CD4-positive, alpha-beta T cell treated with Interleukin-6 at 100 ng/mL for 8 hours (primary cell): Measurements from ENCODE around the gene PNPLA2.

Experiments used
- DNase-seq: peaks from one replicate; pipeline ENCODE4 v3.0.0-alpha.2; 2020; ENCODE audit warnings: mixed read lengths, low spot score

The PNPLA2 gene

DNA sequence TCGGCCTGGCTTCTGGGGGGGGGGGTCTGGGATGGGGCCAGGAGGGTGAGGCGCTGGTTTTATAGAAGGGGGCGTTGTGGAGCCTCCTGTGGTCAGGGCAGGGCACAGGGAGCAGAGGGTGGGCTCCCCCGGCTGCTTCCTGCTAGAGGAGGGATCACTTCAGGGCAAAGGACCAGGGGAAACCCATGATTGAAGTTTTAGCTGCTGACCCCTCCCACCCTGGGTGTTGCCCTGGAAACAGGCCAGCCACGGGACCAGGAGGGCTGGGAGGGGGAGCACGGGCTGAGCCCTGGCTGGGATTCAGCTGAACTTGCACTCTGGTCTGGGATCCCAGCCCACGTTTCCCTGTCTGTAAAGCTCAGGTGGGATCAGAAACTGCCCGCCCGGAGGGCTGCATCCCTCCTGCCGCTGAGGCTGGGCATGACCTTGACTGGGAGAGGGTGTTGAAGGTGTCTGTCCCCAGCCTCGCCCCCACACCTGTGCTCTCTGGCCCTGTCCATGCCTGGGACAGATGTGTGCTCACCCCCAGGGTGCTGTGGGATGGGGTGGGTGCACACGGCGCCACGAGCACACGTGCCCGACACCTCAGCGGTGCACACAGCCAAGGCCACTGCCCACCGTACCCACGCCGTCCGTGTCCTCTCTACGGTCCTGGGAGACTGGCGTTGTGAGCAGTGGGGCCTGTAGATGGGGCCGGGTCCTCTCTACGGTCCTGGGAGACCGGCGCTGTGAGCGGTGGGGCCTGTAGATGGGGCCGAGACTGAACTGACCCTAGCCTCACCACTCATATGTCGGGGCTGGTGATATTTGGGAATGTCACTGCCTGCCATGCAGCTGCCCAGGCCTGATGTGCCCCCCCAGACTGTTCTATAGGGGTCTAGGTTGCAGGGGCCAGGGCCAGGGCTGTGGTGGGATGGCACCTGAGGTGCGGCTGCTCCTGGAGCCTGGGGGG is 26.3 kb downstream of the PNPLA2 start:
- DNase-seq: no peak

DNA sequence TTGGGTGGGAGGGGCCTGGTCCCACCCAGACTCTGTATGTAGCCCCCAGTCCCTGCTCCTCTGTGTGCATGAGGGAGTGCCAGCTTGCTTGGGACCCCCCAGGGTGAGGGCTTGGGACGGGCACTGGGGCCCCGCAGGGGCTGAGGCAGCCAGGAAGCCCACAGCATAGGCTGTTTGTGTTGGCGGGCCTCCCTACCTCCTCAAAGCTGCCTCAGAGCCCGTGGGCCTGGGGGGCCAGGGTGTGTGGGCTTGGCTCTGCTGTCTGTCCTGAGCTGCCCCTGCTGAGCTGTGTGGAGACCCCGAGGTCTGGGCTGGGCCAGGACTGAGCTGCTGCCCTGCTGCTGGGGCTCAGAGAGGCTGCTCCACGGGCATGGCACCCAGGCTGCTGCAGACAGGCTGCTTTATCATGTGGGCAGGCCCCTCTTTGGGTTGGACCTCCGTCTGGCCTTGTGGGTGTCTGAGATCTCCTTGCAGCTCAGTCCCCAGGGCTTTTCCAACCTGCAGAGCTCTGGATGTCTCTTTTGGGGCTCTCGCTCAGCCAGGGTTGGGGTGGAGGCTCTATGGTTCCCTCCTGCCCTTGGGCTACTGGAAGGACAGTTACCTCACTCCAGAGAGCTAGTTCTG is 27.3 kb downstream of the PNPLA2 start:
- no peak for DNase-seq

DNA sequence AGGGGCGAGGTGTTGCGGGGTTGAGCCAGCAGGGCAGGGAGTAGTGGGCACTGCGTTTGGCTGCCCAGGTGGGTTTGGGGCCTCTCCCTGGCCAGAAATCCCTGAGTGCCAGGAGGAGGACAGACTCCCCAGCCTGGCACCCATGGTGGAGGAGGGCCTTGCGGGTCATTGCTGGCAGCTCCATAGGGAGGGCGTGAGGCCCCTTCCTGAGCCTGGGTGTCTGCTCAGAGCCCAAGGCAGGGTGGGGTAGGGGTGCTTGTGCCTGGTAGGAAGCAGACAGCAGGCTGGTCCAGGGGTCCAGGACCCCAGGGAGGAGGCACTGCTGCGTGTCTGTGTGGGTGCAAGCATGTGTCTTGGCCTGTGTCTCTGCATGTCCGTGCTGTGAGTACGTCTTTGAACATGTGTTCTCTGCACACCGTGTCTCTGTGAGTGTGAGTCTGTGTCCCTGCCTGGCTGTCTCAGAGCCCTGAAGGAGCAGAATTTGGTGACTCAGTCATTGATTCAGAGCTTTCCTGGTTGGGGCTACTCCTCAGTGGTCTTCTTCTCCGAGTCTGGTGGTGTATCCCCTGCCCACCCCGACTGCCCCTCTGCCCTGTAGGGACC is 27.9 kb downstream of the PNPLA2 start:
- no peak for DNase-seq

GRCh38 chr11:847876-848275 is 29.2 kb downstream of the PNPLA2 start:
- DNase-seq: no peak

DNA sequence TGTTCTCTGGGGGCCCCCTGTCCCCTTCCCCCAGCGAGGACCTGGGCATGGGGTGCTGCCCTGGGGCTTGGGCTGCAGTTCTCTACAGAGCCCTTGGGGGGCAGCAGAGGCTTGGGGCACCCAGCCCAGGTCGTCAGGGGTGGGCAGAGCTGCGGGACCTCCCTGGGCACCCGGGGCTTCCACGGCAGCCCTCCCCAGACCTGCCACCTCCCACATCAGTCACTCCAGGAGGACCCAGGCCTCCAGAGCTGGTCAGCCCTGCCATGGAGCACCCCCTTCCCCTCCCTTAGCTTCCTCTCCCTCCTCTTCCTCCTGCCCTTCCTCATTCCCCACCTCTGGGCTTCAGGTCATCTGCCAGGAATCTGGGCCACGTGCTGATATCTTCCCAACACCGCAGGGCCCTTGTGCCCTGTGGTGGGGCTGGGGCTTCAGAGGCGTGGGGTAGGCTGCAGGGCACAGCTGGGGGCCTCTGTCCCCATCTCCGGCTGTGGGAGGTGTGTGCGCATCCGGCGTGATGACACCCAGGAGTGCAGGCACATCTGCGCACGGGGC is 29.7 kb downstream of the PNPLA2 start:
- peak; percentile 52 for DNase-seq

DNA sequence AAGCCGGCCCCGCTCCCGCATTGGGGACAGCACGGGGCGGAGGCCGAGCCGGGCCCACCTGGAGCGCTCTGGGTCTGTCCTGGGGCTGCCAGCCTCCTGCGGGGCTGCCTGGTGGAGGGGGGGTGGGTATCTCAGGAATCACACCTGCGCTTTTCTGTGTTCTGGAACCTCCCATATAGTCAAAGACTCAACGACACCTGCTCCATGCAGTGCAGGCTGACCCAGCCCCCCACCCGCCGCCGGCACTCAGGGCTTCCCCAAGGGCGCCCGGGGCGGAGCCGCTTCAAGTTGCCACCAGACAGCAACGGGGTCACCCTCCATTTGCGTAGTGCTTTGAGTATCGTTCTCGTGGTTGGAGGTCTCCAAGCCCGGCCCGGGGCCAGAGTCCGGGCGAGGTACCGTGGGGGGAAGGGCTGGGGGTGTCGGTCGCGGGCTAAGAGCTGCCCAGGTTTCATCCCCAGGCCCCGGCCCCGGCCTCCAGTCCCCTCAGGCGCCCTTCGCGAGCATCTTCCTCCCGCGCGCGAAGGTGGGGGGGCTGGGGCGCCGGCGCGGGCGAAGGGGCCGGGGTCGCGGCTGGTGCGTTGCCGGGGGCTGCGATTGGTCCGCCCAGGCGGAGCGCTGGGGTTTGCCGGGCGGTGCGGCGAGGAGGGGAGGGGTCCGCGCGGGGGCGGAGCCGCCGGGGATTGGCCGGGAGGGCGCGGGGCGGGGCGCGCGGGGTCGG is 30.6 kb downstream of the PNPLA2 start:
- DNase-seq: no peak

- no peak for DNase-seq
Measured at GRCh38 chr11:849951-850774, 31.4 kb downstream of the PNPLA2 start.

- DNase-seq: no peak
Measured at GRCh38 chr11:850775-851763, 32.4 kb downstream of the PNPLA2 start.

DNA sequence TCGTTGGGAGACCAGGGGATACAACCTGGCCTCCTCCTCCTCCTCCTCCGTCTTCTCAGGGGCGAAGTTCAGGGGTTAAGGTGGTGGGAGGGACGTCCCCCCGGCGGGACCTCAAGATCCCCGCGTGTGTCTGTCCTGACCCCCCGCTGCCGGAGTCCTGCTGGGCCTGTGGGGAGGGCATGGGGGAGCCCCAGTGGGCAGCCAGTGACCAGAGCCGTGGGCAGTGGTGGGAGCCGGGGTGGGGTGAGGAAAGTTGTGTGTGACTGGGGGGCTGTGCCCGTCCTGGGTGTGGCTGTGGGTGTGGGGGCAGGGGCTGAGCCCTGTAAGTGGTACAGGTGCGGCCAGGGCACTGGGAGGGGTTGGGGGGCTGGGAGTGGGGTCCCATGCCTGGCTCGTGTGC is 34.0 kb downstream of the PNPLA2 start:
- DNase-seq: no peak

DNA sequence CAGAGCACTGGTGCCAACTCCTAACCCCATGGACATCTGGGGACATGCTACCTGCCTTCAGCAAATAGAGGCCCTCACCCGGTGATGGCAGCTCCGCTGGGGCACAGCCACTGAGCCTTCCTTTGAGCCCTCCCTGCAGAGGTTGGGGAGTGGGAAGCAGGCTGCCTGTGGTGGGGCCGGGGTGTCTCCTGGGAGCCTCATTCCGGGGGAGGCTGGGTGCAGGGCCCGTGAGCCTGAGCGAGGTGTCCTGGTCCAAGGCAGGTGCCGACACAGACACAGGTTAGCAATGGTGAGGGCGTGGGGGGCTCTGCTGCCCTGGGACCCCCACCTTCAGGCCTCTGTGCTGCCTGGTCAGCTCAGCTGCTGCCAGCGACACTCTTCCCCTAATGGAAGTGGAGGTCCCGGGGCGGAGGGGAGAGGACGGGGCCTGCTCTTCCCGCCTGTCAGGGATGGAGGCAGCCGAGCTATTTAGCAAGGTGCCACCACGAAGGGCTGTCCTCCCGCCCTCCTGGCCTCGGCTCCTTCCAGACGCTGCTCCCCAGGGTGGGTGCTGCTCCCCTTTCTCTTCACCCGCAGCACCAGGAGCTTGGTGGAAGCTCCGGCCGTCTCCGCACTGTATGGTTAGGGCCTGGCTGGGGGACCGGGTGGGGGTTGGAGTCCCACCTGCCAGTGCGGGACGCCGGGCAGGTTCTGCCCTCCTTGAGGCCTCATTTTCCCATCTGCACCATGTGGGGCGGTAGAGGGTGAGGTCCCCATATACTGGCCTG is 35.2 kb downstream of the PNPLA2 start:
- no peak for DNase-seq

DNA sequence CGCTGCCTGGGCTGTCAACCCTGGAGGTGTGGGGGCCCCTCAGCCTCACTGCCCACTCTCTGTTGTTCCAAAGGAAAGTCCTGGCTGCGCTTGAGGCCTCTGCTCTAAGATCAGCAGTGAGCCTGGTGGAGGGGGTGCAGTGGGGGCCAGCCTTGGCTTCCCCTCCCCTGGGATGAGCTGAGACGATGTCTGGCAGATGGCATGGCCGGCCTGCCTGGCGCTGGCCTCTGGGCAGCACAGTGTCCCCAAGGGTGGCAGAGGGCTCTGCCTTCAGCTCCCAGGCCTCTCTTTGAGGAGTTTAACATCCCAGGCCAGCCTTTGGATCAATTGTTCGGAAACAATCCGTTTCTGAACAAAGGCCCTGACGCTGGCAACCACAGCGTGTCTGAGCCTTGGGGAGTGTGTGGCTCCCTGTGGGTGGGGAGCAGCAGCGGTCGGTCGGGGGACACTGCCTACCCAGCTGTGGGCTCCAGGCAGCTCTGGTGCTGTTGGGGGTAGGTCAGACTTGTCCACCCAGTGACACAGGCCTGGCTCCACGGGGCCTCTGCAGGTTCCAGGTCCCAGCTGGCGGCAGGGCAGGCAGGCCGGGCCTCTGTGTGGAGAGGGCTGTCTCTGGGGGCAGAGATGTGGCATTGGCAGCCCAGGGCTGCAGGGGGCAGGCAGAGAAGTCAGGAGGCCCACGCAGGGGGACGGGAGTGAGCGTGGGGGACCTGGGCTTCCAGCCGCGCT is 36.1 kb downstream of the PNPLA2 start:
- DNase-seq: no peak

DNA sequence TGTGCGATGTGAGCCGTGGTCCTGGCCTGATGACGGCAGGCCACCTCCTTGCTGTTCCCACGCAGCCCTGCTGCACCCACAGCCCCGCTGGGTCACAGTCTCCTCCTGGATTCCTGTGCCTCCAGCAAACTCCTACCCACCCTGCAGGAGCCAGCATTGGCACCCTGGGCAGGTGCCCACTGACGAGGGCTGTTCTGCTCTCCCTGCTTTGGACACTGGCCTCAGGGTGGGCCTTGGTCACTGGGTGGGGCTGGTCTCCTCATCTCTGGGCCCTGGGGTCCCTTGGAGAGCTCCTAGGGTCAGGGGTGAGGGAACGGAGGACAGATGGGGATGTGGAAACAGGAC is 36.6 kb downstream of the PNPLA2 start:
- no peak for DNase-seq

DNA sequence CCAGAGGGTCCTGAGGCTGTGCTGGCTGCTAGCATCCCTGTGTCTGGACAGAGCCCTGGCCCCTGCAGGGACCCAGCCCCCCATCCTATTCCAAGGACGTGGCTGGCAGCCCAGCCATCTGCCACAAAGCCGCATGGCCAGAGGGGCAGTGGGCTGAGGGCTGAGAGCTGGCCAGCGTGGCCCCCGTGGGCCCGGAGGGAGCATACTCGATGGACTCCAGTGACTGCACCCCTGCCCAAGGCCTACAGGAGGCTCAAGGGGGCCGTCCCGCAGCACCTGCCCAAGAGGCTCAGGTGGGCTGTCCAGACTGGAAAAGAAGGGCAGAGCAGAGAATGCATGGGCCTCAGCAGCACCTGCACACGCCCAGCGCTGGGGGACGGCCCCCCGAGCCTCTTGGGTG is 37.1 kb downstream of the PNPLA2 start:
- no peak for DNase-seq

- DNase-seq: no peak
Measured at GRCh38 chr11:856397-856796, 37.7 kb downstream of the PNPLA2 start.

DNA sequence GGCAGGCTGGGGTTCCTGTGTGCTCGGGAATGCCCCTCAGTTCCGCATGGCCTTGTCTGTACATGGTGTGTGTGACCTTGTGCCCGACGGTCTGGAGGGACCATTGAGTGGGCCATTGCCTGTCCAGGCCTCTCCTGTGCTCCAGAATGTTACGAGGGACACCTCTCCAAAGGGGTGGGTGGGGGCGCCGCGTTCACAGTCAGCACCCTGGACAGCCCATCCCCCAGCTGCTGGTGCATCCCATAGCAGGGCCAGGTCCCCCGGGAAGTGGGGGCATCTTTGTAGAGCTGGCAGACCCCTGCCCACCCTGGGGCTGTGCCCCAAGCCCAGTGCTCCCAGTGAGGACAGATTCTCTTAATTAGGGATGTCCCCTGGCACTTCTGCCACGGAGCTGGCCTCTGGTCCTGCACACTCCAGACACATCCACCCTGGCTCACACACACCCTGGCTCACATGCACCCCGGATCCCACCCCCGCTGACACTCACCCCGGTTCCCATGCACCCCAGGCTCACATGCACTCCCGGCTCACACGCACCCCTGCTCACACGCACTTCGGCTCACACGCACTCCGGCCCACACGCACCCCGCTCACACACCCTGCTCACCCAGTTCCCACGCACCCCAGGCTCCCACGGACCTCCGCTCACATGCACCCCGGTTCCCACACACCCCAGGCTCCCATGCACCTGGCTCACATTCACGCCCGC is 39.5 kb downstream of the PNPLA2 start:
- no peak for DNase-seq

DNA sequence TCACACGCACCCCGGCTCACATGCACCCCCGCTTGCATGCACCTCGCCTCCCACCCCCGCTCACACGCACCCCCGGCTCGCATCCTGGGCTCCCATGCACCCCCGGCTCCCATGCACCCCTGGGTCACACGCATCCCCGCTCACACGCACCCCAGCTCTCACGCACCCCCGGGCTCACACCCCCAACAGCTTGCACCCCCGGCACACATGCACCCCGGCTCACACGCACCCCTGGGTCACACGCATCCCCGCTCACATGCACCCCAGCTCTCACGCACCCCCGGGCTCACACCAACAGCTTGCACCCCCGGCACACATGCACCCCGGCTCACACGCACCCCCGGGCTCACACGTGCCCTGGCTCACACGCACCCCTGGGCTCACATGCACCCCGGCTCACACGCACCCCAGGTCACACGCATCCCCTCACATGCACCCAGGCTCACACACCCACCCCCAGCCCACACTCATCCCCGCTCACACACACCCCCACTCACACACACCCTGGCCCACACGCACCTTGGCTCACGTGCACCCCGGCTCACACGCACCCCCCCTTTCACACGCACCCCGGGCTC is 40.1 kb downstream of the PNPLA2 start:
- DNase-seq: no peak

DNA sequence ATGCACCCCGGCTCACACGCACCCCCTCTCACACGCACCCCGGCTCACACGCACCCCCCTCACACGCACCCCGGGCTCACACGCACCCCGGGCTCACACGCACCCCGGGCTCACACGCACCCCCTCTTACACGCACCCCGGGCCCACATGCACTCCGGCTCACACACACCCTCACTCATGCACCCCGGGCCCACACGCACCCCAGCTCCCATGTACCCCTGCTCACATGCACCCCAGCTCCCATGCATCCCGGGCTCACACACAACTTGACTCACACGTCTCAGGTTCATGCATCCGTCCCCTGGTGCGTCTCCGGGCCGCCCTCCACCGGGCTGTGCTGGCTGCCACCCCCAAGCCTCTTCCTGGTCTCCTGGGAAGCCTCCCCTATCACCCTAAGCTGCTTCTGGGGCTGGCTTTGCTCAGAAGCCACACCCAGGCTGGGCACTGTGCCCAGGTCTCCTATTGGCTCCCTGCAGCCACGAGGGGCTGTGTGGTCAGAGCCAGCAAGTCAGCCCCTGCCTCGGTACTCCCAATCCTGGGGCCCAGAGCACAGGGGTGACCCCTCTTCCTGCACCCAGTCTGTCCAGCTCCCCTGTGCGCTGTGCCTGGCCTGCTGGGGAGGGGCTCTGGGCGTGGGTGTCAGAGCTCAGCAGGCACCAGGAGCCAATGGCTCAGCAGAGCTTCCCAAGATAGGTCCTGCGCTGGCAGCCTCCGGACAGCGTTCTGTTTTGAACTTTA is 40.8 kb downstream of the PNPLA2 start:
- no peak for DNase-seq
